ENCODE measurements around the gene CNNM1.

- TF ChIP-seq CTCF (IDR thresholded peaks at IDR 0.05; ENCODE audit: insufficient read depth, low read depth, low read length): no peak
- TF ChIP-seq EZH2 (IDR thresholded peaks at IDR 0.05; ENCODE audit: insufficient read depth, low read length): no peak
Measured at GRCh38 chr10:99399664-99400063, 70.5 kb downstream of the CNNM1 start.

Data from astrocyte (in vitro differentiated cells and primary cell).